GM12801 (cell line): ENCODE data around the gene CPPED1.

Experiments
- TF ChIP-seq, protein P1 (sequence below): IDR thresholded peaks from one replicate; pipeline ENCODE4 v1.5.1; 2011; ENCODE audit warnings: control low read depth; ENCODE audit not compliant: insufficient read length; ENCODE audit errors: extremely low read depth

The CPPED1 gene

GRCh38 chr16:12675046-12675445 lies 128.6 kb downstream of the CPPED1 start:
- TF ChIP-seq, protein P1, sequence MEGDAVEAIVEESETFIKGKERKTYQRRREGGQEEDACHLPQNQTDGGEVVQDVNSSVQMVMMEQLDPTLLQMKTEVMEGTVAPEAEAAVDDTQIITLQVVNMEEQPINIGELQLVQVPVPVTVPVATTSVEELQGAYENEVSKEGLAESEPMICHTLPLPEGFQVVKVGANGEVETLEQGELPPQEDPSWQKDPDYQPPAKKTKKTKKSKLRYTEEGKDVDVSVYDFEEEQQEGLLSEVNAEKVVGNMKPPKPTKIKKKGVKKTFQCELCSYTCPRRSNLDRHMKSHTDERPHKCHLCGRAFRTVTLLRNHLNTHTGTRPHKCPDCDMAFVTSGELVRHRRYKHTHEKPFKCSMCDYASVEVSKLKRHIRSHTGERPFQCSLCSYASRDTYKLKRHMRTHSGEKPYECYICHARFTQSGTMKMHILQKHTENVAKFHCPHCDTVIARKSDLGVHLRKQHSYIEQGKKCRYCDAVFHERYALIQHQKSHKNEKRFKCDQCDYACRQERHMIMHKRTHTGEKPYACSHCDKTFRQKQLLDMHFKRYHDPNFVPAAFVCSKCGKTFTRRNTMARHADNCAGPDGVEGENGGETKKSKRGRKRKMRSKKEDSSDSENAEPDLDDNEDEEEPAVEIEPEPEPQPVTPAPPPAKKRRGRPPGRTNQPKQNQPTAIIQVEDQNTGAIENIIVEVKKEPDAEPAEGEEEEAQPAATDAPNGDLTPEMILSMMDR, result no peak

- TF ChIP-seq, protein P1, result no peak
Measured at GRCh38 chr16:12674524-12674923, 129.2 kb downstream of the CPPED1 start.

GRCh38 chr16:12674071-12674470 lies 129.6 kb downstream of the CPPED1 start:
- TF ChIP-seq, protein P1, result no peak

- TF ChIP-seq, protein P1, result no peak
Measured at GRCh38 chr16:12673466-12673865, 130.2 kb downstream of the CPPED1 start.

- TF ChIP-seq, protein P1, result no peak
Measured at GRCh38 chr16:12672986-12673385, 130.7 kb downstream of the CPPED1 start.

DNA sequence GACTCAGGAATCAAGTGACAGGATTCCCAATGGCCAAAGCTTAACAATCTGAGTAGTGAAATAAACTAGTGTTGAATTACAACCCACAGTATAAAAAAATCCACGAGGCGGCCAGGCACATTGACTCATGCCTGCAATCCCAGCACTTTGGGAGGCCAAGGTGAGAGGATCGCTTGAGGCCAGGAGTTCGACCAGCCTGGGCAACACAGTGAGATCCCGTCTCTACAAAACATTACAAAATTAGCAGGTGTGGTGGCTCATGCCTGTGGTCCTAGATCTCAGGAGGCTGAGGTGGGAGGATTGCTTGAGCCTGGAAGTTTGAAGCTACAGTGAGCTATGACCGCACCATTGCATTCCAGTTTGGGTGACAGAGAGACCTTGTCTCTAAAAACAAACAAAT lies 133.8 kb downstream of the CPPED1 start:
- TF ChIP-seq, protein P1, result no peak

DNA sequence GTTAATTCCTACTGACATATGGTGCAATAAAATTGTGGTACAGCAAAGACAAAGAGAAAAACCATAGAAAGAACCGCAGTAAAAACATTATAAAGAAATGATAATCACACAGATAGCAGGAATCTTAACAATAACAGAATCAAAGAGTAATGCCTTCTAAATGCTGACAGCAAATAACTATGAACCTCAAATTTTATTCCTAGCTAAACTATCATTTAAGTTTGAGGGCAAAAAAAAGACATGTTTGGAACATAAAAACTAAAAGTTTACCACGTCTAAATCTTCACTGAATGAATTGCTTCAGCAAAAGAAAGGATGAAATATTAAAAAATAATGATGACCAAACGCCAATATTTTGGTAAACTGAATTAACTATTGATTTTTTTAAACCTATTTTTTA lies 135.8 kb downstream of the CPPED1 start:
- TF ChIP-seq, protein P1, result no peak
